ENCODE data around the gene TTC3.
"Not testable (repeated sequence)": the region's sequence is repeated elsewhere in the genome, so short reads cannot be mapped to it uniquely, and the experiment has no call there.

Gene TTC3

GRCh38 chr21:37095821-37096220 is 22.8 kb downstream of the TTC3 start:
- no peak for DNase-seq

DNA sequence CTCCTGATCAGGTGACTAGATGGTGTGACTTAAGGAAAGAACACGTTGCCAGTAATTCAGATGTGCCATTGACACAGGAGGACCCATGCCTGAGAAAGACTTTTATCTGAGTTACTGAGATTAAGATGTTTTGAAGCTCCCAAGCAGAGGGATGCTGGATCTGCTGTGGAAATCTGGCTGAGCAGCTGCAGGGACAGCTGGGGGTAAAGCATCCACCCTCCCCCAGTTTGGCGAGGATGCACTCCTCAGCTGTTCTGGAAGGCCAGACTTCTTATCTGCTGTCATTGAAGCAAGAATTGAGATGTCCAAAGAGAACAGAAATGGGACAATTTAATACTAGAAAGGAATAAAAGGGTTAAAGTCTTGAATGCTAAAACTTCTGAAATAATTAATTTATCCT is 25.7 kb downstream of the TTC3 start:
- DNase-seq, result no peak

GRCh38 chr21:37100316-37100715 is 27.3 kb downstream of the TTC3 start:
- no peak for DNase-seq

DNA sequence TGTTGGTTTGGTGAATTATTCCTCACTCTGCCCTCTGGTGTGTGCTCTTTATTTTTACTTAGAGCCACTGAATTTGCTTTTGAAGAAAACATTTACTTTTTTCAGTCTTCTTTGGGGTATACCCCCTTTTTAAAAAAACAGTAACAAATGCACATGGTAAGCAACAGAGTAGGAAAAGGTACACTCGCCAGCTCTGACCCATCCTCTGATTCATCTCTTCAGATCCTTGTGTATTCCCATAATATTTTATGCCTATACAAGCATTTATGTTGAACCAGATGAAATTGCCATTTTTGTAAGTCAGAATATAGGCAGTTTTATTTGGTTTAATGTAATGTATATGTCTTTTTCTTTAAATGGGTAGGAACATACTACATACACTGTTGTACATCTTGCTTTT is 28.3 kb downstream of the TTC3 start:
- no peak for DNase-seq

DNA sequence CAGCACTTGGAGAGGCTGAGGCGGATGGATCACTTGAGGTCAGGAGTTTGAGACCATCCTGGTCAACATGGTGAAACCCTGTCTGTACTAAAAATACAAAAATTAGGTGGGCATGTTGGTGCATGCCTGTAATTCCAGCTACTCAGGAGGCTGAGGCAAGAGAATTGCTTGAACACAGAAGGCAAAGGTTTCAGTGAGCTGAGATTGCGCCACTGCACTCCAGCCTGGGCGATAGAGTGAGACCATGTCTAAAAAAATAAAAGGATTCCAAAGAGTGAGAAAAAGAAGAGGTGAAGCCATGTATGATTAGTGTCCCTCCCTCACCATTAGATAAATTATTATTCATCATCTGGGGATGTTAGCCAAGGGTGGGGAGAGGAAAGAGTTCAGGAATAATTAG is 29.7 kb downstream of the TTC3 start:
- not testable (repeated sequence) for DNase-seq

- no peak for DNase-seq
These were observed 33.9 kb downstream of the TTC3 start for GRCh38 chr21:37106998-37107397.

DNA sequence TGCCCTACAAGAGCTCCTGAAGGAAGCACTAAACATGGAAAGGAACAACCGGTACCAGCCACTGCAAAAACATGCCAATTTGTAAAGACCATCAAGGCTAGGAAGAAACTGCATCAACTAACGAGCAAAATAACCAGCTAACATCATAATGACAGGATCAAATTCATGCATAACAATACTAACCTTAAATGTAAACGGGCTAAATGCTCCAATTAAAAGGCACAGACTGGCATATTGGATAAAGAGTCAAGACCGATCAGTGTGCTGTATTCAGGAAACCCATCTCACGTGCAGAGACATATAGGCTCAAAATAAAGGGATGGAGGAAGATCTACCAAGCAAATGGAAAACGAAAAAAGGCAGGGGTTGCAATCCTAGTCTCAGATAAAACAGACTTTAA is 38.0 kb downstream of the TTC3 start:
- DNase-seq, result not testable (repeated sequence)

DNA sequence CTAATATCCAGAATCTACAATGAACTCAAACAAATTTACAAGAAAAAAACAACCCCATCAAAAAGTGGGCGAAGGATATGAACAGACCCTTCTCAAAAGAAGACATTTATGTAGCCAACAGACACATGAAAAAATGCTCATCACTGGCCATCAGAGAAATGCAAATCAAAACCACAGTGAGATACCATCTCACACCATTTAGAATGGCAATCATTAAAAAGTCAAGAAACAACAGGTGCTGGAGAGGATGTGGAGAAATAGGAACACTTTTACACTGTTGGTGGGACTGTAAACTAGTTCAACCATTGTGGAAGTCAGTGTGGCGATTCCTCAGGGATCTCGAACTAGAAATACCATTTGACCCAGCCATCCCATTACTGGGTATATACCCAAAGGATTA is 41.2 kb downstream of the TTC3 start:
- not testable (repeated sequence) for DNase-seq

DNA sequence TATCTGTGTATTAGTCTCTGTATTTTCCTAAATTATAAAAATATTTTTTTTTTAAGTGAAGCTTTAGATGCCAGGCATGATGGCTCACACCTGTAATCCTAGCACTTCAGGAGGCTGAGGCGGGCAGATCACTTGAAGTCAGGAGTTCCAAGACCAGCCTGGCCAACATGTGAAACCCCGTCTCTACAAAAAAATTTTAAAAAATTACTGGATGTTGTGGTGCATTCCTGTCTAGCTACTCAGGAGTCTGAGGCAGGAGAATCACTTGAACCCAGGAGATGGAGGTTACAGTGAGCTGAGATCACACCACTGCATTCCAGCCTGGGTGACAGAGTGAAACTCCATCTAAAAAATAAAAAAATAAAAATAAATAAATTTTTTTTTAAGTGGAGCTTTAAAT is 43.4 kb downstream of the TTC3 start:
- not testable (repeated sequence) for DNase-seq

- DNase-seq, result no peak
These were observed 44.1 kb downstream of the TTC3 start for GRCh38 chr21:37117204-37117603.

DNA sequence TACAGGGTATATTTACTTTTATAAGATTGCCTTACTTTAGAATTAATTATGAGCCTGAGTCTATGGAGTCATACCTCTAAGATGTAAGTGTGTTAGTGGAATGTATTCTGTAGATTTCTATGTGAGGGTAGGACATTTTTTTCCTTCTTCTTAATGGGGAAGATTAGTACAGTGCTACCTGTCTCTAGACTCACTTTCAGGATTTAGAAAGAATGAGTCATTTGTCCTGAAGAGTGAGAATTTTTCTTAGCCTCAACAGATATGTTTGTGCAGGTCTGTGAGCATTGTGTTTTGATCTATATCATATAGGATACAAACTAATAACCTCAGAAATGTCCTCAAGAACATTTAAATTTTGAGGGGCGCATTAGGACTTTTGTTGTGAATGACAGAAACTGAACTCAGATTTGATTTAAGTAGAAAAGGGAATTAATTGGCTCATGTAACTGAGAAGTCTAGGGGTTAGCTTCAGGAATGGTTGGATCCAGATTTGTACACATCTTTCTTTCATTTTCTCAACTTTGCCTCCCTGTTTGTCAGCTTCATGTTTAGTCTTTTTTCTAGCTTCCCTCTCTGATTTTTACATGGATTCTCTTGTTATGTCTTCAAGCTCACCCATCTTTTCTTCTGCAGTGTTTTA is 45.3 kb downstream of the TTC3 start:
- DNase-seq, result no peak

- no peak for DNase-seq
These were observed 46.6 kb downstream of the TTC3 start for GRCh38 chr21:37119421-37120218.

GRCh38 chr21:37128076-37128475 is 55.0 kb downstream of the TTC3 start:
- DNase-seq, result no peak

DNA sequence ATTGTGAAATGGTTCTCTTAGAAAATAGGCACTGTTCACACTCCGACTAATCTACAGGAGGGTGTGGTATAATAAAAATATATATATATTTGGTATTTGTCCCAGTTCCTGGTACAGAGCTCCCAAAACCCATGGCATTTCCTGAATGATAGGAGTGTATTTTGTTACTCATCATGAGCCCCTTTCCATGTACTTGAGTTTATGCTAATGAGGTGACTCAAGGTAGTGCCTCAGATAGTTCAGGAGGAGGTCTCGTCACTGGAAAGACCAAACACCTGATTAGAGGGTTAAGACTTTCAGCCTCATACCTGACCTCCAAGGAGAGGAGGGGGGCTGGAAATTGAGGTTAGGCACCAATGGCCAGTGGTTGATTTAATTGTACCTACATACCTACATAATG is 57.9 kb downstream of the TTC3 start:
- DNase-seq, result no peak

DNA sequence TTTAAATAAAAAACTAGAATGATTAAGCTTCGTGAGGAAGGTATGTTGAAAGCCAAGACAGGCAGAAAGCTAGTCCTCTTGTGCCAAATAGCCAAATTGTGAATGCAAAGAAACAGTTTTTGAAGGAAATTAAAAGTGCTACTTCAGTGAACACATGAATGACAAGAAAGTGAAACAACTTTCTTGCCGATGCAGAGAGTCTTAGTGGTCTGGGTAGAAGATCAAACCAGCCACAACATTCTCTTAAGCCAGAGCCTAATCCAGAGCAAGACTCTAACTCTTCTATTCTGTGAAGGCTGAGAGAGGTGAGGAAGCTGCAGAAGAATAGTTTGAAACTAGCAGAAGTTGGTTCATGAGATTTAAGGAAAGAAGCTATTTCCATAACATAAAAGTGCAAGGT is 63.2 kb downstream of the TTC3 start:
- no peak for DNase-seq

GRCh38 chr21:37136744-37137143 is 63.7 kb downstream of the TTC3 start:
- DNase-seq, result no peak

- no peak for DNase-seq
These were observed 66.1 kb downstream of the TTC3 start for GRCh38 chr21:37139154-37139553.

DNA sequence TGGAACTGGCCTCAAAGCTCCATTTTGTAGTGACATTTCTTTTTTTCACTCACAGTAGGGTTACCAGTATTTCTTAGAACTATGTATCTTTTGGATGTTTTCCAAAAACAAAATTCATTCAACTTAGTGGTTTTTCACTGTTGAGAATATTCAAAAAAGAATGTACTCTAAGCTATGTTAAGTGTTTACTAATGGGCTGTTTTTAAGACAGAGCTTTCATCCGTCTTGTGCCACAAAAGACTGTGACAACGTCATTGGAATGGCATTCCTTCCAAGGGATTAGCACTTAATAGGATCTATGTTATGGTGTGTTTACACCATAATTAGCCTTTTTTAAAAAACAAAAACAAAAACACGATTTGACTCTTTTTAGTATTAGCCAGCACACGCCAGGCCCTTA is 66.8 kb downstream of the TTC3 start:
- DNase-seq, result no peak

DNA sequence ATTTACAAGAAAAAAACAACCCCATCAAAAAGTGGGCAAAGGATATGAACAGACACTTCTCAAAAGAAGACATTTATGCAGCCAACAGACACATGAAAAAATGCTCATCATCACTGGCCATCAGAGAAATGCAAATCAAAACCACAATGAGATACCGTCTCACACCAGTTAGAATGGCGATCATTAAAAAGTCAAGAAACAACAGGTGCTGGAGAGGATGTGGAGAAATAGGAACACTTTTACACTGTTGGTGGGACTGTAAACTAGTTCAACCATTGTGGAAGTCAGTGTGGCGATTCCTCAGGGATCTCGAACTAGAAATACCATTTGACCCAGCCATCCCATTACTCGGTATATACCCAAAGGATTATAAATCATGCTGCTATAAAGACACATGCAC is 70.3 kb downstream of the TTC3 start:
- DNase-seq, result not testable (repeated sequence)

DNA sequence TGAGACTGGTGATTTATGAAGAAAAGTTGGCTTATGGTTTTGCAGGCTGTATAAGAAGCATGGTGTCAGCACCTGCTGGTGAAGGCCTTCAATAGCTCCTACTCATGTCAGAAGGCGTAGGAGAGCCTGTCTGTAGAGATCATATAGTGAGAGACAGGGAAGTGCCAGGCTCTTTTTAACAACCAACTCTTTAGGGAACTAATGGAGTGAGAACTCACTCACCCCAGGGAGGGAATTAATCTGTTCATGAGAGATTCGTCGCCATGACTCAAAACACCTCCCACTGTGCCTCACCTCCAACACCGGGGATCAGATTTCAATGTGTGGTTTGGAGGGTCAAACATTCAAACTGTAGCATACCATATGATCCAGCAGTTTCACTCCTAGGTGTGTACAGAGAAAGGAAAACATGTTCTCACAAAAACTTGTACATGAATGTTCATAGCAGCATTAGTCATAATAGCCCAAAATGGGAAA is 72.6 kb downstream of the TTC3 start:
- DNase-seq, result no peak

- DNase-seq, result no peak
These were observed 73.5 kb downstream of the TTC3 start for GRCh38 chr21:37146320-37147235.

DNA sequence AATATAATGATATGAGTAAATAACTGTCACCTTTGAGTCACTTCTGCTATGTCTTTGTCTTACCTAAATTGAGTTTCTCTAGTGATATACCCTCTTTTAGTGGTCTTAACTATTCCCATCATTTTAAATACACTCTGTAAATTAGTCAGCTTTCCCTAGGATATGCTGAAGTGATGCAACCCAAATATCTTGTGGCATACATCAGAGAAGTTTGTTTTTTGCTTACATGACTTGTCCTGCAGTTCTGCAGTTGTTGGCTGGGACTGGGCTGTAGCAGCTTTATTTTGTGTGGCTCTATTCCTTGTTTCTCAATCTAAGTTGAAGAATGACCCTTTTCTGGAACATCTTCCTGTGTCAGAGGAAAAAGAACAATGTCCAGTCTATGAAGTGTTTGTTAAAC is 76.4 kb downstream of the TTC3 start:
- DNase-seq, result no peak

- DNase-seq, result no peak
These were observed 80.3 kb downstream of the TTC3 start for GRCh38 chr21:37153196-37153934.

All from NCI-H187 treated with DMSO at 0.1 percent for 48 hours (cell line).